NCI-H1417 treated with DMSO at 0.1 percent for 48 hours (cell line): ENCODE data around the gene ACSM3.
A peak's percentile ranks its signal among the peaks of the same experiment; 100 is the strongest.
"Not testable (repeated sequence)": the region's sequence is repeated elsewhere in the genome, so short reads cannot be mapped to it uniquely, and the experiment has no call there.

Experiments used
- DNase-seq: peaks from one replicate; lab custom pipeline; 2025; lab: John Stamatoyannopoulos, UW

The ACSM3 gene, protein sequence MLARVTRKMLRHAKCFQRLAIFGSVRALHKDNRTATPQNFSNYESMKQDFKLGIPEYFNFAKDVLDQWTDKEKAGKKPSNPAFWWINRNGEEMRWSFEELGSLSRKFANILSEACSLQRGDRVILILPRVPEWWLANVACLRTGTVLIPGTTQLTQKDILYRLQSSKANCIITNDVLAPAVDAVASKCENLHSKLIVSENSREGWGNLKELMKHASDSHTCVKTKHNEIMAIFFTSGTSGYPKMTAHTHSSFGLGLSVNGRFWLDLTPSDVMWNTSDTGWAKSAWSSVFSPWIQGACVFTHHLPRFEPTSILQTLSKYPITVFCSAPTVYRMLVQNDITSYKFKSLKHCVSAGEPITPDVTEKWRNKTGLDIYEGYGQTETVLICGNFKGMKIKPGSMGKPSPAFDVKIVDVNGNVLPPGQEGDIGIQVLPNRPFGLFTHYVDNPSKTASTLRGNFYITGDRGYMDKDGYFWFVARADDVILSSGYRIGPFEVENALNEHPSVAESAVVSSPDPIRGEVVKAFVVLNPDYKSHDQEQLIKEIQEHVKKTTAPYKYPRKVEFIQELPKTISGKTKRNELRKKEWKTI

GRCh38 chr16:20763461-20764232 lies at the start of gene ACSM3:
Gene ACSM3, plus strand, starts transcription at chr16:20764014. Its CDS starts 6,021 bp downstream, at chr16:20770035.
- no peak for DNase-seq

DNA sequence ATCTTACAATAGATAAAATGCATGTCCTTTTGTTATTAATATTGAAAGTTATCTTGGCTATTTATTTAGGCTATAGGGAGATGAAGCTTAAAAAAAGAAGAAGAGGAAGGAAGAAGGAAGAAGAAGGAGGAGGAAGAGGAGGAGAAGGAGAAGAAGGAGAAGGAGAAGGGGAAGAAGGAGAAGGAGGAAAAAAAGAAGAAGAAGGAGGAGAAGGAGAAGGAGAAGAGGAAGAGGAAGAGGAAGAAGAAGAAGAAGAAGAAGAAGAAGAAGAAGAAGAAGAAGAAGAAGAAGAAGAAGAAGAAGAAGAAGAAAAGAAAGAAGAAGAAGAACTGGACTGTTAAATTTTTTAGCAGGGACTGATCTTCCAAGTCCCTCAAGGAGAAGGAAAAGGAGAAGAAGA lies 46.1 kb upstream of the ACSM3 start:
- not testable (repeated sequence) for DNase-seq

DNA sequence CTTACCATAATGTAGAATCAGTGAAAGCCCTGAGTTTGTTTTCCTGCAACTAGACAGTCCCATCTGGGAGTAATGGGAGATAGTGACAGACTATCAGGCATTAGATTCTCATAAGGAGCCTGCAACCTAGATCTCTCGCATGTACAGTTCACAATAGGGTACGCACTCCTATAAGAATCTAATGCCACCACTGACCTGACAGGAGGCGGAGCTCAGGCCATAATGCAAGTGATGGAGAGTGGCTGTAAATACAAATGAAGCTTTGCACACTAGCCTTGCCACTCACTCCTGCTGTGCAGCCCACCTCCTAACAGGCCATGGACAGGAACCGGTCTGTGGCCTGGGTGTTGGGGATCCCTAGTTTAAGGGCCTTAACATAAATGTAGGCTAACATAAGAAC lies 43.6 kb upstream of the ACSM3 start:
- DNase-seq: no peak

DNA sequence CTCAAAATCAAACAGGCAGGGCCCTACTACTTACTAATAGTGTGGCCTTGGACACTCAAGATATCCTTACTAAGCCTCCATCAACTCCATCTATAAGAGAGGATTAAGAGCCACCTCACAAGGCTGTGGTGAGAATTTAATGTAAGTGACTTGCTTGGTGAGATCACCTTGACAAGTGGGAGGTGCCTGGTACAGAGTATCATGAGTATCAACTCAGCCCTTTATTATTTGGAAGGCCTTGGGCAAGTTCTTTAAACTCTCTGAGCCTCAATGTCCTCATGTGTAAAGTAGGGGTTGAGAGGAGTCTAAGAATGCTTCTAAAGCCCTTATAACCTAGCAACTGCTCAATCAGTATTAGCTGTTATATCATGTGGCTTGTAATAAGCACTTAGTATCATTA lies 37.2 kb upstream of the ACSM3 start:
- no peak for DNase-seq

GRCh38 chr16:20727181-20727580 lies 36.6 kb upstream of the ACSM3 start:
- no peak for DNase-seq

DNA sequence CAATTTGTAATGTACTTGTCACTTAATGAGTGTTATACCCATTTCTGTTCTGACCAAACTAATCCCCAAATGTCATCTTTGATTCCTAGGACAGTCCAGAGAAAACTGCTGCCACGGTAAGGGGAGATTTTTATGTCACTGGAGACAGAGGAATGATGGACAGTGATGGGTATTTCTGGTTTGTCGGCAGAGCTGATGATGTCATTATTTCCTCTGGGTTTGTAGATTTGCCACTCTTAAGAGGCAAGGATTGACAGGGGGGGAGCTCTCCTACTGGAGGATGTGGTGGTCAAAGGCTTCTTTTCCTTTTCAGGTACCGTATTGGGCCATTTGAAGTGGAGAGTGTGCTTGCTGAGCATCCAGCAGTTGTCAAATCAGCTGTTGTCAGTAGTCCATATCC lies 34.7 kb upstream of the ACSM3 start:
- DNase-seq: no peak

DNA sequence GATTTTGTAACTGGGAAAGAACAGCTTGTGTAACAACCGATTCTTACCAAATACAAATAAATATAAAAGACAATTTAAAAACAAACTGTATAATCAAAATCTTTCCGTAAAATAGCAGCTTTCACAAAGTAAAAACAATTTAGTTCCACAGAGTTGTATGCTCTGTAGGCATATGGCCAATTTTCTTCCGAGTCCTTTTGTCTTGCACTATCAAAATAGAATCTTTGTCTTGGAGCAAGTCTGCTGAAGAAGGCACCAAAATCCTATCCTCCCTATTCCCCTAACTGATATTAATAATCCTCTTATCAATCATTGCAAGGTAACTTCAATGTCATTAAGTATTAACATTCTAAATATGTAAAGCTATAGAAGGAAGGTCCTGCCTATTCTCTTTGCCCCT lies 29.8 kb upstream of the ACSM3 start:
- DNase-seq: no peak

DNA sequence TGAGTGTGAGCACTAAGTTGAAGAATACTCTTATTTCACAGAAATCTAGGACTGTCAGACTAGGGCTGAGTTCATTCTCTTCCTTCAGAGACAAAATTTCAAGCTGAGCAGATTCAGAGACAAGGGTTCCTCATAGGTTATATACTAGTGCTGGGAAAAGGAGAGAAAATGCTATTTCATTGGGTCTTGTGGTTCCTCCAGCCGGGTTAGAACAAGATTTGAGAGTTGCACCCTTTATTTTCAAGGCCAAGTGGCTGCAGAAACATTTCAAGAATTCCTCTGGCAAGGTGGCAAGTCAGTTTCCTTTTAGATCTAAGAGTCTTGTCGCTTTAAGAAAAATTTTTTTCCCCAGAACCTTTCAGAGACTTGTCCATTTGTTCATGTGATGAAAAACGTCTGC lies 29.0 kb upstream of the ACSM3 start:
- DNase-seq: no peak

DNA sequence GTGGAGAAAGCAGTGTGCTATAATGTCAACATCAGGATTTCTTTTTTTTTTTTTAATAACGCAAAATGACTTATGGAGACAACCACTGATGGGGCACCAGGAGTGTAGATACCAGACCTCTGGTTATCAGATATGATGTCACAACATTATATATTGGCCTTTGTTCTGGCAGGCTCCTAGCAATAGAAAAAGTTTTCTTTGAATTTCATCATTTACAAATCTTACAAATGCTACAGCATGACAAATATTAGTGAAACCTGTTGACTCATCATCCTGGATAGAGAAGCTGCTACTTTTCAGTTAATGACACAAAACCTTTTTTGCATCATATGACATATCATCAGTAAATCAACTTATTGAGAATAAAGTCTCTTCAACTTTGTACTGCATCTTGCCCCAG lies 28.3 kb upstream of the ACSM3 start:
- DNase-seq: no peak

- DNase-seq: no peak
Measured at GRCh38 chr16:20740007-20740883, 23.6 kb upstream of the ACSM3 start.

- no peak for DNase-seq
Measured at GRCh38 chr16:20740901-20741521, 22.8 kb upstream of the ACSM3 start.

DNA sequence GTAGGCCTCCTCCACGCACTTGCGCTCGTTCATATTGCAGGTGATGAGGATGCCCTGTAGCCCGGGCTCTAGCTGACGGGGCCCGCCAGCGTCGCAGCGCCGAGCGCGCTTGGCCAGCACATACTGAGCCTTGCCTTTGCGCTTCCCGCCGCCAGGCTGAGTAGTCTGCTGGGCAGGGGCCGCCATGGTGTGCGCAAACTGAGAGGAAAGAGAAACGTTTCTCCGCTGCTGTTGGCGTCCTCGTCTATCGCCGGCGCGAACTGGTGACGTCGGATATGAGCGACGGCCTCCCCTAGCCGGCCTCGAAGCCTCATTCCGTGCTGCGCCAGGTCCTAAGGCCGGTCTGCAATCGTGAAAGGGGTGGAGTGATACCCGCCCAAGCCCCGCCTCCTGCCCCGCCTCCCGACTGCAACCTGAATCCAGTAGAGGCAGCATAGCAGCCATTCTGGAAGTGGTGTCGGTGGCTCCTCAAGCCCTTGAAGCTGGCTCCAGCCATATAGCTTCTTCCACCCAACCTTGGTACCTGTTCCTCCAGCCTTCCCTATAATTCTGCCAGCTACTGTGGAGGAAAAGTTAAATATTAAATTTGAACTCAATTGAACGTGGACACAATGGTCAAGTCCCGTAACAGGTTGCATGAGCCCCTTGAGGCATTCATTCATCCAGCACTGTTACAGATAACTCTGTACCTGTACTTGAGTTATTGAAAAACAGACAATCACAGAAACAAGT lies 22.1 kb upstream of the ACSM3 start, which contains the start of gene THUMPD1:
Gene THUMPD1 (minus strand): TSS at position 265 of the 732 bp plus-strand sequence. CDS start 79 bp downstream, at position 186.
- DNase-seq: peak; percentile 73

DNA sequence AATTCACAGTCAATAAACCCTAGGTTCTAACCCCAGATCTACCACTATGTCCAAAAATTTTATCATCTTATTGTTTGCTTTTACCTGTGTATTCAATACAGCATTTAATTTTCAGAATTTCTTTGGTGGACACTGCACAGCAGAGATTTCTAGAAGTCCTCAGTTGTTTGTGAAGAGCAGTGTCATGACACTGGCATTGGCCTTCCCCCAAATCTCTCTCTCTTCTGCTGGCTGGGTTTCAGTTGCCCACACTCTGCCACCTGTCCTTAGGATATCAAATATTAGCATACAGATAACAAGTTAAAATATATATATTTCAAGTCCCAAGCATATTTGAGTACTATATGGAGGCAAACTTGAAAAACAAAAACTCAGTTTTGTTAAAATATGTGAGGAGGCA lies 20.2 kb upstream of the ACSM3 start:
- no peak for DNase-seq

DNA sequence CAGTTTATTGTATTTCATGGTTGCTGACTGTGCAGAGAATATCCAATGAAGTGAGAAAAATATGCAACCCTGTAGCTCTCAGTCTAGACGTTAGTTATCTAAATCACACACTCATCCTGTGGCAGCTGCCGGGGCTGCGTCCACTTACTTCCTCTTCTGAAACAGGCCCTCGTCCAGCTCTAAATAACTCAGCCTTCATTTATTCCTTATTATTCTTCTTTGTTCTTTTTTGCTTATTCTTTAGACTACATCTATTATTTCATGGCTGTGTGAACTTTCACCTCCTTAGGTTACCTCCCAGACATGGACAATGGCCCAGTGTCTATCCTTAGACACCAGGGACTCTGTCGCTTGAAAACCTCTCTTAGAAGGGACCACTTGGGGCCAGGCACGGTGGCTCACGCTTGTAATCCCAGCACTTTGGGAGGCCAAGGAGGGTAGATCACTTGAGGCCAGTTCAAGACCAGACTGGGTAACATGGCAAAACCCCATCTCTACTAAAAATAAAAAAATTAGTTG lies 18.8 kb upstream of the ACSM3 start:
- DNase-seq: no peak

GRCh38 chr16:20746461-20746860 lies 17.4 kb upstream of the ACSM3 start:
- DNase-seq: no peak

- no peak for DNase-seq
Measured at GRCh38 chr16:20747030-20747816, 16.6 kb upstream of the ACSM3 start.

DNA sequence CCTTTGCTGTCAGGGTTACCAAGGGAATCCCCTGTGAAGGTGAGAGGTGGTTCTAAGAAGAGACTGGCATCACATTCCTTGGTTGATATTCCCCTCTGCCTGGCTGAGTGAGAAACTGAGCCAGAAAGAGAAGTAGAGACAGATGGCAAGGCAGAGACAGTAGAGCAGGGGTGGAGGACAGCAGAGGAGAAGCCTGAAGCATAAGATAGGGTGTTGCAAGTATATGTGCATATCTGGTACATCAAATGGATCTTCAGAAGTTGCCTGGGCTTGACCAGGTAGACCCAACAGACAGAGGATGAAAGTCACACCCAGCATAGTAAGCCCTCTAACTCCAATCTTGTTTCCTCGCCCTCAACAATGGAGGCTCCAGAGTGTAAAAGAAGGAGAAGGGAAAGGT lies 14.3 kb upstream of the ACSM3 start:
- no peak for DNase-seq

- DNase-seq: no peak
Measured at GRCh38 chr16:20750558-20750957, 13.3 kb upstream of the ACSM3 start.

DNA sequence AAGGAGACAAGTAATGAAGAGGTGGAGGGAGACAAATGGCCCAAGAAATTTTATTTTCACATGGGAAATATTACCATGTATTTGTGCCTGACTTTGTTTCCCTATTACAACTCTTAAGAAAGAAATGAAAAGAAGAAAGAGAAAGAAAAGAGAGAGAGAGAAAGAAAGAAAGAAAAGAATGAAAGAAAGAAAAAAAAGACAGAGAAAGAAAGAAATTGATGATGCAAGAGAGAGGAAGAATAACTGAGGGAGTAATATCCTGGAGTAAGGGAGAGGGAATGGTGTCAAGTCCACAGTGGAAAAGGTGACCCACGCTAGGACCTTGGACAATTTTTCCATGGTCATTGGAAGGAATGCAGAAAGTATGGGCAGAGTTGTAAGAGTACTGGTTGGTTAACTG lies 10.1 kb upstream of the ACSM3 start:
- no peak for DNase-seq

GRCh38 chr16:20755238-20755637 lies 8.6 kb upstream of the ACSM3 start:
- DNase-seq: no peak
